ENCODE data around the gene KIAA1191.

The KIAA1191 gene

GRCh38 chr5:176355400-176356178, 6.0 kb downstream of the KIAA1191 start:
- TF ChIP-seq CTCF (IDR thresholded peaks at IDR 0.05; ENCODE audit: low read length, missing control alignments): no peak
- H3K4me3 ChIP-seq (replicated peaks; ENCODE audit: low read depth, low read length): no peak overlapping the region
- no peak for DNase-seq (ENCODE audit: low read depth)

GRCh38 chr5:176353533-176353932, 8.0 kb downstream of the KIAA1191 start:
- TF ChIP-seq CTCF (IDR thresholded peaks at IDR 0.05; ENCODE audit: low read length, missing control alignments): no peak
- no peak overlapping the region for H3K4me3 ChIP-seq (replicated peaks; ENCODE audit: low read depth, low read length)
- no peak for DNase-seq (ENCODE audit: low read depth)

- DNase-seq (ENCODE audit: low read depth): no peak
- H3K4me3 ChIP-seq (replicated peaks; ENCODE audit: low read depth, low read length): no peak overlapping the region
- no peak for TF ChIP-seq CTCF (IDR thresholded peaks at IDR 0.05; ENCODE audit: low read length, missing control alignments)
Measured at GRCh38 chr5:176352116-176352878, 9.3 kb downstream of the KIAA1191 start.

- no peak overlapping the region for H3K4me3 ChIP-seq (replicated peaks; ENCODE audit: low read depth, low read length)
- no peak for TF ChIP-seq CTCF (IDR thresholded peaks at IDR 0.05; ENCODE audit: low read length, missing control alignments)
- no peak for DNase-seq (ENCODE audit: low read depth)
Measured at GRCh38 chr5:176350416-176350815, 11.1 kb downstream of the KIAA1191 start.

GRCh38 chr5:176342766-176343458, 18.7 kb downstream of the KIAA1191 start:
- H3K4me3 ChIP-seq (replicated peaks; ENCODE audit: low read depth, low read length): no peak overlapping the region
- no peak for DNase-seq (ENCODE audit: low read depth)
- no peak for TF ChIP-seq CTCF (IDR thresholded peaks at IDR 0.05; ENCODE audit: low read length, missing control alignments)

GRCh38 chr5:176342158-176342483, 19.4 kb downstream of the KIAA1191 start:
- TF ChIP-seq CTCF (IDR thresholded peaks at IDR 0.05; ENCODE audit: low read length, missing control alignments): no peak
- no peak for DNase-seq (ENCODE audit: low read depth)
- H3K4me3 ChIP-seq (replicated peaks; ENCODE audit: low read depth, low read length): no peak overlapping the region

Data from fibroblast of pulmonary artery (primary cell).